Measurements from ENCODE around the gene CST4.
"Not testable (repeated sequence)": the region's sequence is repeated elsewhere in the genome, so short reads cannot be mapped to it uniquely, and the experiment has no call there.

CST4 gene

DNA sequence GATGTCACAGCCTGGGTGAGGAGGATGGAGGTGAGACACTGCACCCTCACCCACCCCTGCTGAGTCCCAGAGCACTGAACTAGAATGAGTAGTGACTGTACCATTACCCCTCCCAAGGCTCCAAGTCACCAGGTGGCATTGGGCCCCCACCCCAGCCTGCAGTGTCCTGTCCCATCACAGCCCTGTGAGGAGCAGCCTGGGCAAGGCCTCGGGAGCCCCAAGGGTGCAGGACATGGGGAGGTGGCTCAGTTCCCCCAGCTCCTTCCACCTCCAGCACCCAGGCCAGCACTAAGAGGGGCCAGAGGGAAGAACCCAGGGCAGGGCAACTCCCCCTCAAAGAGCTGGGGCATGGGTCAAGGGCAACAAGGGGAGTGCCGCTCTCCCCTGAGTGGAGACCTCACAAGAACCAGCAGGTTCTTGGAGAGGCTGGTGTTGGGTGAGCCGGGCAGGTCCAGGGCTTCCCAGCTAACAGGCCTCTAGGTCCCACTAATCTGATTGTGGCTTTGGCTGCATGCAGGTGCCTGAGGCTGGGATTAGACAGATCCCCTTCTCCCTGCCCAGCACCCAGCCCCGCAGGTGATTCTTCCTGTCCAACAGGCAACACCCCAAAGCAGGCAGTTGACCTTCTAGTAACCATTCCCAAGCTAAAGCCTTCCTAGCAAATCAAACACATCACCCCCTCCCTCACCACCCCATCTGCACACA lies 2.6 kb downstream of the CST4 start:
- no peak for DNase-seq

DNA sequence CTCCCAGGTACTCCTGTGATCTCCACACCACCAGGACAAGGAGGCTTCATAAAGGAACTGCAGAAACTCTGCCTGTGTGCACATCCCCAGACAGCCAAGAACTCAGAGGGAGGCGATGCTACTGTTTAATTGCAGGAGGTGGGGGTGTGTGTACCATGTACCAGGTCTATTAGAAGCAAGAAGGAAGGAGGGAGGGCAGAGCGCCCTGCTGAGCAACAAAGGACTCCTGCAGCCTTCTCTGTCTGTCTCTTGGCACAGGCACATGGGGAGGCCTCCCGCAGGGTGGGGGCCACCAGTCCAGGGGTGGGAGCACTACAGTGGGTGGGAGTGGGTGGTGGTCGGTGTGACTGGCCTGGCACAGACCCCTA lies 3.3 kb downstream of the CST4 start:
- not testable (repeated sequence) for DNase-seq

DNA sequence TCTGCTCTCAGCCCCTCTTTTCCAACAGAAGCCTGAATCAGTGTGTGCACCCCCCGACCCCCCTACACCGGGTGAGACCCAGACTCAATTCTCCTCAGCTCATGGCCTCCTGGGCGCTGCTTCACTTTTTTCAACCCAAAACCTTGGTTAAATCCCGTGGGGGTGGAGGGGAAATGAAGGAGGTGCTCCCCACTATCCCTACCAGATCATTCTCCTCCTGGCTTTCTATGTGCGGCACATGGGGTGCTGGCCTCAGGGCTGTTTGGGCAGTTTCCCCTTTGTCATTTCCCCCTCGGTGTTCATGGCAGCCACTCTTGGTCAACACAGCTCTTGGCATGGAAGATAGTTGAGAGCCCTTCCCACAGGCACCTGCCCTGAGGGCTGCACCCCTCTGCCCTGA lies 4.6 kb downstream of the CST4 start:
- DNase-seq: no peak

DNA sequence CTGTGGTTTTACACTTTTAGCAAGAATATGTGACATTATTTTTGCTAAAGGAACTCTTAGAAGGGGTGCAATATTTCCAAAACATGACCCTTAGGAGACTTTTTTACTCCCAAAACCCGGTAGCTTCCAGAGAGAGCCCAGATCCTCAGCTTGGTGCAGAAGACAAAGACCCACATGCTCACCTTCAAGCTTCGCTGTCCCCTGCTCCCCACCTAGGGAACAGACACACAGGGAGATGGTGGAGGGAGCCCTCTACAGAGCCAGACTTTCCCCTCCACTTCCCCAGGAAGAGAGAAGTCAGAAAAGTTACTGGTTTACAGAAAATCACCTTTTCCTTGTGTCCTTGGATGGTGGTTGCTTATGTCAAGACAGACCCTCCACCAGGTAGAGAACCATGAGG lies 5.0 kb downstream of the CST4 start:
- DNase-seq: no peak

DNA sequence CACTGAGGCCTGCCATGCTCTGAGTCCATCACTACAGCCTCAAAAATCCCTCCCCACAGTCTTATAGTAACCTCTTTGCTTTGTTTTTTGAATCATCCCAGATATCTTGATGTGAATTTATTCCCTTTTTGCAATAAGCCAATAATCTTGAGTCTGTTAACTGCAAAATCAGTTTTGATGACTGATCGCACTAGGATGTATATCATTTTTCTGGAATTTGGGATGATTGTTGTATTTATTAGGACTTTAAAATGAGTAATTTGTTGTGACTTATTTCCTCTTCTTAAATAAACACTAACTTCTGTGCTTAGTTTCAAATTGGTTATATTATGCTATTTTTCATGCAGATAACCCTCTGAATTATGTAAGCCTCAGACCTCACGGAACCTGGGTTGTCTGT lies 5.6 kb downstream of the CST4 start:
- DNase-seq: no peak

DNA sequence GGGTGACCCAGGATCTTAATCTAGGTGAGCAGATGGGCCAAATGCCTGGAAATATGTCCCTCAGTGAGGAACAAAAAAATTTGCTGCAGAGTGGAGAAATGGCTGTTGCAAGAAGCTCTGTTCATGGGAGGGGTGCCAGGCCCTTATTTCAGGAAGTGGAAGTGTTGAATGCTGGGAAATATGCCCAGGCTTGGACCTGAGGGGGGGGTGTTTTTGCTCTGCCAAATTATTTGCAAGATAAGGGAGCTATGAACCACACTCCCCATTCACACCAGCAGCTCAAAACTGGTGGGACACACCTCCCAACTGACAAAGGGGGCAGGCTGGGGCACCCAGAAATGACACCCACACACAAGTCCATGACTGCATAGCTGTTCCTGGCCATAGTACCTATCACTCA lies 8.7 kb downstream of the CST4 start:
- DNase-seq: no peak

DNA sequence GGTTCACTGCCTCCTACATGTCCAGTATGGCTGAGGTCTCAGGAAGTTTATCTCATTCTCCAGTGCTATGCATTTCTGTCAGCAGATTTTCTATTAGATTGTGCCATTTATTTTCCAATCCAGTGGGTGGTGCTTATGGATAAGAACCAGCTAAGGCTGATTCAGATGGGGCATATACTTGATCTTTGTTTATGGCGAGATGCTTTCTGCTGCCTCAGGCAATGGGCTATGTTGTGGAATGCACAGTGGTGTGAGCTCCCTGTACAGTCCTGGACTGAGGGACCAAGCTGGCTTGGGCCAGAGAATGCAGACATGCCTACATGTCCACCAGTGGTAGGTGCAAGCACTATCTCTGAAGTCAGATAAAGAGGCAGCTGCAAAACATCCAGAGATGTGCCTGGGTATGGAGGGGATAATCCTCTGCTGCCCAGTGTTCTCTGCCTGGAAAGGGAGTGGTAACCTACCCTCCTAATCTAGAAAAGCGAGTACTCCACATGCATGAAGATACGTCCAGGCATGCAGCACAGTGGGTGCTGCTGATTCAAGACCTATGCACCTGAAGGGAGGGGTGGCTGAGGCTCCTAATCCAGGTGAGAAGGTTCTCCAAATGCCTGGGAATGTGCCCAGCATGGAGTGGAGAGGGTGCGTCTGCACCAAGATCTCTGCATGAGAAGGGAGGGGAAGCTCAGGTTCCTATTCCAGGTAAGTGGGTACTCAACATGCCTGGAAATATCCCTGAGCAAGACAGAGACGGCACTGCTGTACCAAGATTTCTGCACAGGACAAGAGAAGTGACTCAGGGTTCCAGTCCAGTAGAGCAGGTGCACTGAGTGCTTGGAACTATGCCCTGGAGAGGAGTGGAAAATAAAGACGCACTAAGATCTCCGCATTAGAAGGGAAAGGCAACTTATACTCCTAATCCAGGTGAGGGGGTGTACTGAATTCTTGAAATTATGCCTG lies 9.4 kb downstream of the CST4 start:
- no peak for DNase-seq

DNA sequence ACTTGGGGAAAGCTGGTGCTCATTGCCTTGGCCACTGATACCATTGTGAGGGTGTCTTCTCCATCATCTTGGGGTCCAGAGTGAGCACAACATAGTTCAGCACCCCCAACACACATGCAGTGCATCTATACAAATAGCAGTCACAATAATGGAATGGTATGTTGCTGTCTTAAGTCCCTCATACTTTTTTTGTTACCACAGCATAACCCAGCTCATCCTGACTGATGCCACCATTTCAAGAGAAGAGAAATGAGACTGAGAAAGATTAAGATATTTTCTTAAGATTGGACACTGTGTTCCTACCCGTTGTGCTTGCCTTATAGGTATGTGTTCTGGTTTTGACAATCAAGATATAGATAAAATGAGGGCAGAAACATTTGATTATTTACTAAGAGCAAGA lies 15.6 kb downstream of the CST4 start:
- no peak for DNase-seq

DNA sequence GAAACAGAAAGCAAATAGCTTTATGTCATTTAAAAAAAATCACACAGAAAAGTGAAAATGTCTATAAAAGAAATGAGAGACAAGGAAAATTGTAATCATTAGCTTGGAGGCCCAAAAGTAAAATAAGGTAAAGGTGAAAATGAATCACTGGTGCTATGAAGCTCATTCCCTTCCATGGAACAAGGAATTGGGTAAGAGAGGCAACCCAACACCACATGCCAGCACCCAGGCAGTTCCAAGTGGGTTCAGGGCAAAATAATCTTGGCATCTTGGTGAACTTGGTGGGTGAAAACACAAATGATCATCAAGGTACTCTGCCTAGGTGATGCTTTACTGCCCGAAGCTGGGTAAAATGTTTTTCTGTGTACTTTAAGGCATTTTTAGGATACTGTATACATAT lies 16.7 kb downstream of the CST4 start:
- no peak for DNase-seq

DNA sequence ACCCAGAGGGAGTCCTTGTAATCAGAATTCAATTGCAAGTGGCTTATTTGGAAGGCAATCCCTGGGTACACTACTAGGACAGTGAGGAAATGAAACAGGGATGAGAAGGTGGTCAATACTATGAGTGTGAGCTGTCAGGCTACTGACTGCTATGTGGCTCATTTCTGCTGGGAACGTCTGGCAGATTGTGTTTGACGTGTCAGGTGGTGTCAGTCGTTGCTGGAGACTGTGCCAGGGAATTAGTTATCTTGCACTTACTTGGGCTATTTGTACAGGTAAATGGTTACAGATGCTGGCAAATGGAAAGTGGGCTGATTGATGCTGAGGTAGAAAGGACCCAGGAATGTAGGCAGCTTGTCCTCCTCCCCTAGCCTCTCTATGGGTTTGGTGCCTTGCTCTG lies 17.4 kb downstream of the CST4 start:
- DNase-seq: no peak

DNA sequence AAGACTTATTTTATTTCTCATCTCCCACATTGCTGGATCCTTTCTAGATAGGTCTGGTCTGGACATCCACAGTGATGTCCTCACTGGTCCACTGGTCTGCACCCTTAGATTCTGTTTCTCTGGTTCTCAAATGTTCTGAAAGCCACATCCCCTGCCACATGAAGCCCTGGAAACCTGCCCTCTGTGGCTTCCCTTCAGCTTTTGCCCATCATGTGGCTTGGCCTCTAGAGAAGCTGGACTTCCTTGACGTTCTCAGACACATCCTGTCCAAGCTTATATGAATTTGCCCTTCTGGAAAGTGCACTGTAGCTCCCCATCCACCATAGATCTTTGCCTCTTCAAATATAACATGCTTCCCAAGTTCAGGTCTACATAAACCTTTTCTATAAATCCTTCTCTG lies 18.5 kb downstream of the CST4 start:
- no peak for DNase-seq

DNA sequence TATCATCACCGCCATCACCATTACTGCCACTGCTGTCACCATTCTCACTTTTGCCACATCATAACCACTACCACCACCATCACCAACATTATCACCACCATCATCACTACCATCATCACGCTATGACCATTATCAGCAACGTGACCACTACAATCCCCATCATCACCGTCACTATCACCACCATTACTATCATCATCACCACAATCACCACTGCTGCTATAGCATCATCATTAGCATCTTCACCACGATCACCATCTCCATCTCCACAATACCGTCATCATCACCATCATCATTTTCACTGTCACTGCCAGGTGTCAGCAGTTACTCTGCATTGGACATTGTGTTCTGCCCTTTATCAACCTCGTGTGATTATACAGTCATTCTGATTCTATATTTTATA lies 19.0 kb downstream of the CST4 start:
- DNase-seq: no peak

DNA sequence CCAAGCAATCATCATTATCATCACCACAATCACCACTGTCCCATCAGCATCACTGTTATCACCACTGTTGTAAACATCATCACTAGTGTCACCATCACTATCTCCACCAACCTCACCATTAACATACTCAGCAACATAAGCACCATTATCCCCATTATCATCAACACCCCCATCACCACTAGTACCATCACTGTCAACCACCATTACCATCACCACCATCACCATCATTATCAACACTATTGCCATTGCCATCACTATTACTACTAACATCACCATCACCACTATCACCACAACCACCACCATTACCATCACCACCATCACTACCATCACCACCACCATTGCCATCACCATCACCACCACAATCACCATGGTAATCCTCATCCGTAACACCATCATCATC lies 19.5 kb downstream of the CST4 start:
- no peak for DNase-seq

DNA sequence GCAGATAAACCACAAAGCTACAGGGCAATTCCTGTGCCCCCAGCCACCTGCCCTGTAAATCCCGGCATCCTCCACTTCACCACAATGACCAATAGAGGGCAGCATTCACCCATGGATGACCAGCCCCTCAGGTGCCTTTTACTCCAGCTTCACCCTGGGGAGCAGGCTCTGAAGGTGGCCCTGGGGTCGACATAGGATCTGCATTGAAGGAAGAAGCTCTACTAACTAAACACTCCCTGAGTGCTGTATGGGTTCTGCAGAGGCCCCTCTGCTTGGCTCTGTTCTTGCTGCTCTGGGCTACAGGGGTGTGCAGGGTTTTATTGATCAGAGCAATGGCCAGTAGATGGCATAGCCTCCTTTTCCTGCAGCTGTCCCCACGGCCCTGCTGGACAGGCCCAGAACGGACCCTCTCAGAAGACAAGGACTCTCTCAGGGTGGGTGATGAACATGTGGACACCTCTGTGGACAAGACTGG lies 20.3 kb downstream of the CST4 start:
- DNase-seq: peak; percentile 41 to 42

DNA sequence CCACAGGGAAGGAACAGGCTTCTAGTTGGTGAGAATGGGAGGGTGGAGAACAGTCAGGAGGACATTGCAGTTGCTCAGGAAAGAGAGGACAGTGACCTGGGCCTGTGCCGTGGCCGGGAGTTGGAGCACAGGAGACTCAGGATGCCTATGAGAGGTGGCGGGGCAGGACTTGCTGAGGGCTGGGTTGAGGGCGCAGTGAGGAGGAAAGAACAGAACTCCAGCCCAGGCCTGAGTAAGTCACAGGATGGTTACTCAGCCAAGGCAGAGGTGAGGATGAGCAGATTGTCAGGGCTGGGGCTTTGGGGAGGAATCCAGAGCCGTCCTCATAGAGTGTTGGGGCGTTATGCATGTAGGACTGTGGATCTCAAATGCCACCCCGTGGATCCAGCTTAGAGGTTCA lies 21.2 kb downstream of the CST4 start:
- DNase-seq: no peak

DNA sequence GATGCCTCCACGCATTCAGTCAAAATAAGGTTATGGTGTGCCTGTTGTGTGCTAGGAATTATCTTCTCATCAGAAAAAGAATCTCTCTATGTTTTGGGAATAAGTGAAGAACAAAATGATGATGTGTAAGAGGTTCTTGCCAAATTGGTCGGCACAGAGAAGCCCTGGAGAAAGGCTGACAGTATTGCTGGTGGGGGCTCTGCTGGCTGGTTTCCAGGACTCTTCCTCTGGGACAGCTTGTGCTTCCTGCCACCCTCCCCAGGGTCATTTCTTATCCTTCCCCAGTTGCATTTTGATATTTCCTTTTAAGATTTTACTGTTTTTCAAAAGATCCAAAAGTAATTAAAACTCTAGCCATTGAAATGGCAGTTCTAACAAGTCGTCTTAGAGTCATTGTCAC lies 22.1 kb downstream of the CST4 start:
- no peak for DNase-seq

DNA sequence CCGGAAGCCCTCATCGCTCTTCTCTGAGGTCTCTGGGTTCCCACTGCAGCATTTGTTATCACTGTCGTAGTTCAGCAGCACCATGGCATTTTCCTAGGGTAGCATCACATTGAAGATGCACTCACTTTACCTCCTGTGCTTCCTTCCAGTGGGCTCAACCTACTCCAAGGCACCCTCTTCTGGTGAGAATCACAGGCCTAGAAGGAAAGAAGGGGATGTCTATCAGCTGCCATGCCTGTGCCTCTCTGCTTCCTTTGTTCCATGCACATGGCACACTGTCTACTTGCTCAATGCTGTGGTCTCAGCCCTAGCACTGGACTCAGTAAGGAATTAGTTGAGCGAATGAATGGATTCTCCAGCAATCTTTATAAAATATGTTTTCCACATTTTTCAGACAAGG lies 22.6 kb downstream of the CST4 start:
- no peak for DNase-seq

DNA sequence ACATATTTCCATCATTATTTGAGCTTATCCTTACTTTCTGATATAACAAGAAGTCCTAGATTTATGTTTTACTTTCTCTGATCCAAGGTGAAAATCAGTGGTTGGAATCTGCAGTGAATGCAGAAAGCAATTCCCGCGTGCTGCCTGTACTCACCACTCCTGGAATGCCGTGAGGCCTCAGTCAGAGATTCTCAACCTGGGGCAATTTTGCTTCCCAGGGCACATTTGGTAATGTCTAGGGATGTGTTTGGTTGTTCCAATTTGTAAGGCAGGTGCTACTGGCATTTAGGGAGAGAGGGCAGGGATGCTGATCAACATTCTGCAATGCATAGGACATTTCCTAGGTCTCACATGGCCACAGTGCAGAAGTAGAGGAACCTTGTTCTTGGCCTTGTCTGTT lies 23.9 kb downstream of the CST4 start:
- no peak for DNase-seq

DNA sequence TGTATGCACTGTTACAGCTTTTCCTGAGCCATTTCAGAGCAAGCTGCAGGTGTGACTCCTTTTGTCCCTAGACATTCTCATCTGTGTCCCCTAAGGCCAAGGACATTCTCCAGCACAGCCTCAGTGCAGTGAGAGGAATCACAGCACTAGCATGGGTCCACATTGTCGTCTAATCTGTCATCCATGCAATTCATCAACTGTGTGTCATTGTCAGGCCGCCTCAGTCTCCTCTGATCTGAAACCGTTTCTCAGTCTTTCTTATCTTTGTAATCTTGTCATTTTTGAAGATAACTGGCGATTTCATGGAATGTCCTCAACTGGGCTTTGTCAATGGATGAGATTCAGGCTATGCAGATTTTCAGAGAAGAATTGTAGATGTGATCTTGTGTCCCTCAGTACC lies 24.8 kb downstream of the CST4 start:
- DNase-seq: not testable (repeated sequence)

DNA sequence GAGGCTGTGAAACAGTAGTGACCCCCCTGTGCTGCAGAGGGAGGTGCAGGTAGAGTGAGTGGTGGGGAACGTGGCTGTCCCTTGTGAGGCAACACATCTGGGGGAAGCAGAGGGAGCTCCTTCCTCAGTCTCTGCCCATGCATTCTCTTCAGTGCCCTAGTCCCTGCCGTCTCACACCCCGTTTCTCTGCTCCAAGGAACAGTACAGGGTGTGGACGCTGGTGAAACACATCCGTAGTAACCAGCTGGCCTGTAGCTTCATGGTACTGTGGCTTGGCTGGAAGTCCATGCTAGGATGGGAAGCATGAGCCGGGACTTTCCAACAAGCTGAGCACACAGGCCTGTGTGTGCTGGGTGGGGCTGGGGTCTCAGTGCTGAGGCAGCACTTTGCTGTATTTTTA lies 25.7 kb downstream of the CST4 start:
- no peak for DNase-seq

DNA sequence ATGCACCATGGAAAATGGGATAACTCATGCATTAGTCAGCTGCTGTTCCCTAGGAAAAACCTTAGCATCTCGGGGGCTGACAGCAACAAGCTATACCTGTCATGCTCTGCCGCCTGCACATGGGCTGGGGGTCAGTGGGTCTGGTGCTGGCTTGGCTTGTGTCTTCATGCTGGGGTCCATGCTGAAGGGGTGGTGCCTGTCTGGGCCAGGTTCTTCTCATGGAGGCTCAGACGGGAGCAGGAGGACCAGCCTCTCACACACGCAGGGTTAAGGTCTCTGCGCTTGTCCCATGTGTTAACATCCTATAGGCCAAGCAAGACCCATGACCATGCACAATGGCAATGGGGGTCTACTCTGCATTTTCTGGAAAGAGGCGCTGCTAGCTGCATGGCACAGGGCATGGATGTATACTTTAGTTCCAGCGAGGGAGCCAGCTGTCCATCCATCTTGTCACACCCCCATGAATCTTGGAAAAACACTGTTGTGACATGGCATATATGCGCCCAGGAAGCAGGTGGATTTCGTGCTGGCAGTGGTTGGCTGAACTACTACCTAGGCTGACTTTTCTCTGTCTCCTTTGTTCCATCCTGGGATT lies 26.5 kb downstream of the CST4 start:
- DNase-seq: no peak

DNA sequence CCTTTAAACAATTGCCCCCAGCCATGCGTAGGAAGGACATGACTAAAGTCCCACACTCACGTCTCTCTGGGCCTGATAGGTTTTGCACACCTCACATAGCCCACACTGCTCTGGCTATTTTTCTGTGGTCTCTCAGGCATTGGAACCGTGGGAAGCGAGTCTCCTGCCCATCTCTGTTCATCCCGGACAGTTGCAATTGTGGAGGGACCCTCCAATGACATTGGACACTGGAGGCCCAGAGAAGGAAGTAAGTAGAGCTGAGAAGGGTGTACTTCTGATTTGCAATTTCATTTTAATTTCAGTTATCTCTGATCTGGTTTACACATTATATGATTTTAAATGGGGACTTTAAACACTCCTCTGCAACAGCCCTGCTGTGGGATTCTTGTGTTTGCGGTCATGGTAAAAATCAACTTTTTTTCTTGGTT lies 27.8 kb downstream of the CST4 start:
- DNase-seq: no peak

DNA sequence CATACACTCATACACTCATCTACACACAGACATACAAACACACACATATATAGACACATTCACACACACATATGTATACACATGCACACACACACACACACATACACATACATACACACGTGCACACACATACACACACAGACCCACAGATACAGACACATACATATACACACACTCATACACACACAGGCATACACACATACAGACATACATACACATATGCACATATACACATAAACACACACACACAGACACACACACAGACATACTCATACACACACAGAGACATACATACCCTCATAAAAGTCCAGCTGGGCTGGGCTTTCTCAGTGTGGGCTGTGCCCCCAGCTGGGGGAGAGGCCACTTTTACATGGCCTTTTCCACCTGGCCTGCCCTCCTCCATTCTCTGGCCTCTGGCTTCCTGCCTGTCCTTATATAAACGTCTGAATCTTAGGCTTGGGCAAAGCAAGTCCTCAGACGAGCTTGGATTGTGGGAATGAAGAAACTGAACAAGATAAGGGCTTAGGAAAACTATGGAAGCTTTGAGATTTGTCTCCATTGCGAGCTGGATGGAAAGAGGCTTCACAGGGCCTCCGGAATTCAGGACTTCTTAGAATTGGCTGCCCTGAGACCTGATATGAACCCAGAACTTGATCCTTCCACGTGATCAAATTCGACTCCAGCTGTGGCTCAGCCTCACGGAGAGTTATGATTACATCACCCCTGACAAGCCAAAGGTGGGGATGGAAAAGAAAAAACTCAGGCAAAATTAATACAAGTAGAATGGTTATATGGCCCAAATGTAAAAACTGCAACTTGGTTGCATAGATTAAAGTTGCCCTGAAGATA lies 28.6 kb downstream of the CST4 start:
- DNase-seq: no peak
